Neural cell (in vitro differentiated cells): Measurements from ENCODE around the gene NHERF2. TPM values are rescaled to one million over a fixed set of nuclear protein-coding genes. Genes with fewer than 3 reads are reported as not detected.

Experiments
- H2AFZ ChIP-seq: fragments of 200-600, 300-800 bp; sonication (generic), shearing (Covaris generic); 2 replicates; pipeline ENCODE4 v1.6.0; 2014; ENCODE audit warnings: low read depth, mild to moderate bottlenecking, antibody characterized with exemption, low read length, moderate library complexity
- H3F3A ChIP-seq: fragments of 200-600 bp; shearing (Covaris generic); 2 replicates; pipeline ENCODE4 v1.6.1; 2016; ENCODE audit warnings: mild to moderate bottlenecking, moderate library complexity, mixed read lengths, antibody characterized with exemption, low read length; ENCODE audit not compliant: insufficient read depth, poor library complexity, severe bottlenecking
- H3K27ac ChIP-seq: fragments of 200-600, 300-800 bp; sonication (generic), shearing (Covaris generic); 2 replicates; pipeline ENCODE4 v1.5.1; 2014; ENCODE audit warnings: mild to moderate bottlenecking, low read length, moderate library complexity
- H3K27me3 ChIP-seq: fragments of 300-800, 200-600 bp; sonication (generic), shearing (Covaris generic); 2 replicates; pipeline ENCODE4 v1.6.0; 2014; ENCODE audit warnings: mild to moderate bottlenecking, low read depth, low read length, moderate library complexity; ENCODE audit not compliant: insufficient read depth
- H3K36me3 ChIP-seq: fragments of 300-800, 200-600 bp; sonication (generic), shearing (Covaris generic); 2 replicates; pipeline ENCODE4 v1.5.1; 2014; ENCODE audit warnings: mild to moderate bottlenecking, antibody characterized with exemption, low read length, moderate library complexity; ENCODE audit not compliant: insufficient read depth
- H3K4me2 ChIP-seq: fragments of 300-800, 200-600 bp; sonication (generic), shearing (Covaris generic); 2 replicates; pipeline ENCODE4 v1.6.0; 2014; ENCODE audit warnings: mild to moderate bottlenecking, low read length
- H3K4me3 ChIP-seq: fragments of 300-800, 200-600 bp; sonication (generic), shearing (Covaris generic); 2 replicates; pipeline ENCODE4 v1.5.1; 2014; ENCODE audit warnings: mild to moderate bottlenecking, low read length, moderate library complexity
- H3K79me2 ChIP-seq: fragments of 200-600 bp; shearing (Covaris generic); replicated peaks from 2 replicates; pipeline ENCODE4 v1.6.0; 2014; ENCODE audit warnings: mild to moderate bottlenecking, low read length, moderate library complexity; ENCODE audit not compliant: insufficient read depth
- H3K9ac ChIP-seq: fragments of 300-800, 200-600 bp; sonication (generic), shearing (Covaris generic); 2 replicates; pipeline ENCODE4 v1.6.1; 2016; ENCODE audit warnings: mild to moderate bottlenecking, low read length, mixed read lengths
- H3K9me2 ChIP-seq: fragments of 200-600 bp; shearing (Covaris generic); 2 replicates; pipeline ENCODE4 v1.6.1; 2016; ENCODE audit warnings: mild to moderate bottlenecking, low read length, mixed read lengths; ENCODE audit not compliant: insufficient read depth
- H3K9me3 ChIP-seq: fragments of 200-600, 300-800 bp; sonication (generic), shearing (Covaris generic); 2 replicates; pipeline ENCODE4 v1.6.1; 2016; ENCODE audit warnings: mild to moderate bottlenecking, mixed run types, low read length, moderate library complexity, mixed read lengths
- H4K20me1 ChIP-seq: fragments of 200-600 bp; shearing (Covaris generic); 2 replicates; pipeline ENCODE4 v1.6.1; 2016; ENCODE audit warnings: mild to moderate bottlenecking, mixed run types; ENCODE audit not compliant: insufficient read depth
- CTCF ChIP-seq: fragments of 450-650 bp; IDR thresholded peaks from 2 replicates; pipeline ENCODE4 v1.5.1; 2014; ENCODE audit warnings: antibody characterized with exemption, mild to moderate bottlenecking, moderate library complexity; ENCODE audit not compliant: poor library complexity, severe bottlenecking
- EP300 ChIP-seq: fragments of 450-650 bp; conservative IDR thresholded peaks from 2 replicates; pipeline ENCODE4 v1.6.1; 2014; ENCODE audit warnings: antibody characterized with exemption, mild to moderate bottlenecking, moderate library complexity; ENCODE audit not compliant: poor library complexity, severe bottlenecking
- EZH2 ChIP-seq: fragments of 200-600, 300-800 bp; shearing (Covaris generic), sonication (generic); IDR thresholded peaks from 2 replicates; pipeline ENCODE4 v1.6.1; 2014; ENCODE audit warnings: antibody characterized with exemption, low read length, borderline replicate concordance, mild to moderate bottlenecking; ENCODE audit not compliant: insufficient read depth, poor library complexity, severe bottlenecking
- MXI1 ChIP-seq: fragments of 450-650 bp; conservative IDR thresholded peaks from 2 replicates; pipeline ENCODE4 v1.6.1; 2014; ENCODE audit warnings: antibody characterized with exemption, mild to moderate bottlenecking; ENCODE audit not compliant: poor library complexity, severe bottlenecking
- POLR2AphosphoS5 ChIP-seq: IDR thresholded peaks from 2 replicates; pipeline ENCODE4 v1.6.1; 2012
- RAD21 ChIP-seq: fragments of 450-650 bp; conservative IDR thresholded peaks from 2 replicates; pipeline ENCODE4 v1.6.1; 2014; ENCODE audit warnings: antibody characterized with exemption, mild to moderate bottlenecking, moderate library complexity
- REST ChIP-seq: IDR thresholded peaks from 2 replicates; pipeline ENCODE4 v1.6.1; 2012; ENCODE audit warnings: borderline replicate concordance
- SMC3 ChIP-seq: fragments of 450-650 bp; conservative IDR thresholded peaks from 2 replicates; pipeline ENCODE4 v1.6.1; 2014; ENCODE audit warnings: antibody characterized with exemption, mild to moderate bottlenecking, moderate library complexity; ENCODE audit not compliant: poor library complexity
- TAF1 ChIP-seq: IDR thresholded peaks from 2 replicates; pipeline ENCODE4 v1.6.1; 2012; ENCODE audit warnings: low read depth
- polyA plus RNA-seq: library from polyadenylated mRNA; depleted of rRNA; stranded (reverse); fragments of >200 nt; gene quantifications from 2 replicates; pipeline ENCODE4 v1.2.3, GENCODE V29; 2014

Gene NHERF2
- polyA plus RNA-seq, 1 donor from 2014 or later = 3.4 TPM

GRCh38 chr16:2029350-2029749 is 2.6 kb downstream of the NHERF2 start:
- Histone ChIP-seq H3K9me3 (no peaks in the 10 kb centered on the region), H2AFZ (no peak overlapping the region), H3K4me2 (no peak overlapping the region), H3K79me2 (no peaks in the 10 kb centered on the region), H3K27me3 (peaks cover 24% of the 10 kb centered on the region), H3K4me3 (no peak overlapping the region), H3K36me3 (no peaks in the 10 kb centered on the region), H3K9ac (no peak overlapping the region), H3K27ac (no peak overlapping the region), H4K20me1 (no peaks in the 10 kb centered on the region), H3K9me2 (no peaks in the 10 kb centered on the region), H3F3A (no peaks in the 10 kb centered on the region)
- TF ChIP-seq SMC3 = no peak
- no peak for TF ChIP-seq MXI1

GRCh38 chr16:2030036-2030435 is 3.3 kb downstream of the NHERF2 start:
- no peaks in the 10 kb centered on the region for H3F3A ChIP-seq
- no peaks in the 10 kb centered on the region for H3K9me3 ChIP-seq
- no peak overlapping the region for H3K27ac ChIP-seq
- H3K9ac ChIP-seq = no peak overlapping the region
- no peaks in the 10 kb centered on the region for H4K20me1 ChIP-seq
- TF ChIP-seq MXI1 (no peak), EP300 (no peak), EZH2 (no peak), POLR2AphosphoS5 (no peak), SMC3 (no peak), TAF1 (no peak), RAD21 (no peak), REST (no peak), CTCF (no peak)
- no peak overlapping the region for H3K4me2 ChIP-seq
- no peaks in the 10 kb centered on the region for H3K9me2 ChIP-seq
- H3K79me2 ChIP-seq = no peaks in the 10 kb centered on the region
- H3K36me3 ChIP-seq = no peaks in the 10 kb centered on the region
- H2AFZ ChIP-seq = no peak overlapping the region
- peaks cover 24% of the 10 kb centered on the region for H3K27me3 ChIP-seq
- no peak overlapping the region for H3K4me3 ChIP-seq

GRCh38 chr16:2031081-2031577 is 4.4 kb downstream of the NHERF2 start:
- Histone ChIP-seq H3F3A (no peaks in the 10 kb centered on the region), H3K9me2 (no peaks in the 10 kb centered on the region), H3K79me2 (no peaks in the 10 kb centered on the region), H4K20me1 (no peaks in the 10 kb centered on the region), H3K27me3 (peaks cover 18% of the 10 kb centered on the region), H3K9me3 (no peaks in the 10 kb centered on the region), H3K4me3 (no peak overlapping the region), H2AFZ (no peak overlapping the region), H3K4me2 (no peak overlapping the region), H3K36me3 (no peaks in the 10 kb centered on the region), H3K27ac (no peak overlapping the region), H3K9ac (no peak overlapping the region)
- no peak for TF ChIP-seq RAD21
- no peak for TF ChIP-seq POLR2AphosphoS5
- no peak for TF ChIP-seq TAF1
- TF ChIP-seq CTCF = no peak
- no peak for TF ChIP-seq REST
- TF ChIP-seq EZH2 = no peak
- TF ChIP-seq MXI1 = no peak
- TF ChIP-seq EP300 = no peak
- TF ChIP-seq SMC3 = no peak
